Dermis microvascular lymphatic vessel endothelial cell (primary cell): ENCODE results near the gene MAD1L1. TPM values are rescaled to one million over a fixed set of nuclear protein-coding genes. Genes with fewer than 3 reads are reported as not detected.
"Not testable (repeated sequence)": the region's sequence is repeated elsewhere in the genome, so short reads cannot be mapped to it uniquely, and the experiment has no call there.

Experiments used
- DNase-seq, 2 donors: peaks; one replicate each; pipeline versions ENCODE4 v3.0.0 to v3.0.0-alpha.2; 2010; ENCODE audit warnings: low read depth in 2 of 2
- total RNA-seq: library from RNA; depleted of rRNA; stranded (reverse); fragments of >200 nt; gene quantifications from 2 replicates; pipeline ENCODE4 v1.2.1, GENCODE V29; 2014

The MAD1L1 gene
- total RNA-seq, 1 donor from 2014 or later = 41.1 TPM

DNA sequence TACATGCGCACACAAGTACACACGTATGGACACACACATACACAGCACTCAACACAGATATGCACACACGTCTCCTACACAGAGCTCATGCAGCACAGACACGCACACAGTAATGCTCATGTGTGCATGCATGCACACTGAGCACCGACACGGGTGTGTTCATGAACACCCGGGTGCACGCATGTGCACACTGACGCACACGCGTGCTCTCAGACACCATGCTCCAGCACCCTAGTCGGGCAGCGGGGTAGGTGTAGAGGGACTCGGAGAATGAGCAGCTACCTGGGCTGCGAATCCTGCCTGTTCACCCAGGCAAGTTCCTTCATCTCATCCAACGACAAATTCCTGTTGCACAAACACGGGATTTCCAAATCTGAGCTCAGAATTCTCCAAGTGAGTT is 184.7 kb downstream of the MAD1L1 start:
- no peak for DNase-seq

DNA sequence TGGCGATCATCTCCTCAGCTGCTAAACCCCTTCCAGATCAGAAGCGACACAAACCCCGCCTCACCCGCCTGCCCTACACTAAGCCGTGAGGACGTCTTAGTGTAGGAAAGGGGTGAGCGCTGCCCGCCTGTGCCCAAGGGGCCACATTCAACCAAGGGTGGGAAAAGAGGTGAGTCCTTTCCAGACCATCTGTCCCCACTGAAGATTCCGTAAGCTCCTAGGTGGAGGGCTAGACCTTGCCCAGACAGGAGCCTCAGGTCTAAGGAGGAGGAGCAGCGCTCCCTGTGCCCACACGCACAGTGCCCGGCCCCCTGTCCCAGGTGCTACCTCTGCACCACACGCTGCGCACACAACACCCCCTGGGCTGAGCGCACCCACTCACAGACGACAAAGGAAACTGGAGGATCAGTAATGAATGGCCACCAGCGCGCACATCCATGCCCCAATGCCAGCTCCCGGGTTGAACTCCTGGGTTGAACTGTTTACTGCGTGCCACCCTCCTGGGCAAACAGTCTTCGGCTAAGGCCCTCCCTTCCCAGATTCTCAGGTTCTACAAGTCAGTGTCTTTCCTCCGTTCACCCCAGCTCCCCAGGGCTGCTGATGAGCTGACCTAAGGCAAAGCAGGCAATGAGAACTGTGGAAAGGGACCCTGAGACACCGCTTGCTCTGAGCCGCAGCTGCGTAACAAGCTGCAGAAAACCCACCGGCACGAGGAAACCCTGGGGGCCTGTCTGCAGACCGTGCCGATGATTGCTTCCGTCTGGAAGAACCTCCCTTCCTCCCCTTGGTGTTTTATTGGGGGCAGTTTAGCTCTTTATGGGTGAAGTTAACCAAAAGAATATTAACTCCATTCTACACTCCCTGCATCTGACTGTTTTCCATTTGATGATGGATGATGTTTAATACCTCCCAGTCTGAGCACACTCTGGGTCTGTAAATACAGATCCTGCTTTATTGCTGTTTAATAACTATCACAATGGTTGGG is 185.9 kb downstream of the MAD1L1 start:
- DNase-seq = no peak

DNA sequence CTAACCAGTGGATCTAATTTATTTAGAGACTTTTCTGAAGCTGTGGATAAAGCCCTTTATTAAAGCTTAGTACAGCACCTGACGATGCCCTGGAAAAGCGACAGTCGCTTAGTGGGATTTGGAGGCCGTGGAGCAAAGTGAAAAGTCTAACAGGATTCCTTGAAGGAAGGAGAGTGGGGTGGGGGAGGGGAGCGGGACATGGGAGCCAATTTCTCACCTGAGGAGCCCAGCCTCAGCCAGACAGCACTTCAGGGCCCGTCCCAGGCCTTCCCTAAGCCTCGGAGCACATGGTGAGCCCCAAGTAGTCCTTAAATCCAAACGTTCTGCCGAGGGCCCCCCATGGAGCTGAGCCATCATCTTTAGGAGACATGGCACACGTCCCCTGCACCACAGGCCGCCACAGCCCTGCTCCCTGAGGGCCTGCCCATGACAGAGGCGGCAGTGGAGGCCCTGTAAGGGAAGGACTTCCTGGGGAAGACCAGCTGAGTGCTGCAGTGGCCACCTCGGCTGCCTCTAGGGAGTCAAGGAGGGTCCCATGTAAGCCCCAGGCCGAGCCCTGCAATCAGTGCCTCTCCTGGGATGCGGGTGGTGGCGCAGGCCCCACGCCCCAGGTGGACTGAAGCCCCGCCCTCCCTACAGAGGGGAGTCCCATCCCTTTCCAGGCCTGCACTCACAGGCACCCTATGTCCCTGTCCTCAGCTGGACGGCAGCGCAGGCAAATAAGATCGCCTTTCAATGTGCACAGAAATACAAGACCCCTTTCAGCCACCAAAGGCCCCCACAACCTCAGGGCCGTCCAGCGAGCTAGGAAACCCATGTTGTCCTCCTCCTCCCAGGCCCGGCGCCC is 187.0 kb downstream of the MAD1L1 start:
- DNase-seq = no peak

DNA sequence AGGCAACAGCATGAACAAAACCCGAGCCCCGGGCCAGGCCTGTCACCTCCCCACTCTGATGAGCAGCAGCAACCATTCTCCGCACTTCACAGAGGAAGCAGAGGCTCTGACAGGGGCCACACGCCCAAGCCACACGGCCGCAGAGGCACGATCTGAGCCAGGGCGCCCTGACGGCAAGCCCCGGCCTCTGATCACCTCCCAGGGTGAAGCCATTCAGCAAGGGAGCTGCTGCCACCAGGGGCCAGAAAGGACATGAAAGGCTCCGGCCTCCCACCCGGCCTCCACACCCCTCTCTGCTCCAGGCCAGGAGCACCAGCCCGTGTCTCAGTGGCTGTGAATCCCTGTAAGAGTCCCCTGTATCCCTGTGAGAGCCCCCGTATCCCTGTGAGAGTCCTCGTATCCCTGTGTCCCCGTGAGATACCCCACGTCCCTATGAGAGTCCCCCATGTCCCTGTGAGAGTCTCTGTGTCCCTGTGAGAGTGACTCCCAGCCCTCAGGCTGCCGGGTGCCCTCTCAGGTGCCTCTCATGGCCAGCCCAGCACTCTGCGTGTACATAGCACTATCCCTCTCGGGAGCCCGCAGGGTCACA is 187.8 kb downstream of the MAD1L1 start:
- no peak for DNase-seq

DNA sequence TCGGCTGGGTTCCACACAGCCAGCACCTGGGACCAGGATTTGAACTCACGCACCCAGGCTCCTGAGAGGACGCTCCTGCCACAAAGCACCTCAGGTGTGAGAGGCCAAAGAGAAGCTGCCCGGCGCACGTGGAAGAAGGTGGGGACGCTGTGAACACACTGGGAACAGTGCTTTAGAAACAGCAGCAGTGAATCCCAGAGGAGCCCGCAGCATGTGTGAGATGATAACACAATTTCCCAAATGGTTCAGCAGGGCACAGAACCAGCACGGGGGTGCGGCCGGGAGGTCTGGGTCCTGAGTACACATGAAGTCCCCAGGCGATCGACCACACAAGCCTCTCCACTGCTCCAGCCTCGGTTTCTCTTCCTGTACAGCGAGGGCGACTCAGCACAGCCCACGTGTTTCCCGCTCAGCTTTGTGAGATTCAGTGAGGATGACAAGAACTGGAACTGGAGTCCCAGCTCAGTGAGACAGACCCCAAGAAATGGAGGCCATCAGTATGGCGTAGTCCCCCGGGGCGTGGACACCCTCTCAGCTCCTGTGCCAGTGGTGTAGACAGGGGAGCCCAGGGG is 188.3 kb downstream of the MAD1L1 start:
- no peak for DNase-seq

DNA sequence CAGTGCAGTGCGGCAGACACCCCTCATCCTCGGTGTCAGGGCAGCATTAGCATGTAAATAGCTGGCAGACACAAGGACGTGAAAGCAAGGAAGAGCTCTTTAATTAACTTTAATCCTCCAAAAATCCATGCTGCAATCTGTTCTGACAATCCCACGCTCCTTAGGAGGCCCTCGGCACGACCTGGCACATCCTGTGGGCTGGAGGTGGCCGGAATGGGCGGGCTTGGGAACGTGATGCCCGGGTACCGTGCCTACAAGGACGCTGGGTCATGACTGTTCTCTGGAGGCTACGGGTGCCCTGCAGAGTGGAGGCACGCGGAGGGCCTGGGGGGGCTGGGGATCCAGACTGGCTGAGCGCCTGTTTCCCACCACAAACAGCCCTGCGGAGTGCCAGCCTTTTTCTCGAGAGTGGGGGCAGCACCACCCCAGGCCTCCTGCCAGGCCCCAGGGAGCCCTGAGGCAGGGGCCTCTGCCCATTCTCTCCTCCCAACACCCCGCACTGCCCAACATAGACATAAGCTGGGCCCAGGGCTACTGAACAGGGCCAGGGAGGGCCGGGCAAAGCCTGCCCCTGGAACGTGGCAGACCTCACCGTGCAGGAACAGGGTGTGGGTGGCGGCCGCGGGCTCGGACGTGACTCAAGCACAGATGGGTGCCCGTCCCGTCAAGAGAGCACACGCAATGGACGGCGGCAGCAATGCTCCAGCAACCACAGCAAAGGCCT is 189.3 kb downstream of the MAD1L1 start:
- DNase-seq = no peak

DNA sequence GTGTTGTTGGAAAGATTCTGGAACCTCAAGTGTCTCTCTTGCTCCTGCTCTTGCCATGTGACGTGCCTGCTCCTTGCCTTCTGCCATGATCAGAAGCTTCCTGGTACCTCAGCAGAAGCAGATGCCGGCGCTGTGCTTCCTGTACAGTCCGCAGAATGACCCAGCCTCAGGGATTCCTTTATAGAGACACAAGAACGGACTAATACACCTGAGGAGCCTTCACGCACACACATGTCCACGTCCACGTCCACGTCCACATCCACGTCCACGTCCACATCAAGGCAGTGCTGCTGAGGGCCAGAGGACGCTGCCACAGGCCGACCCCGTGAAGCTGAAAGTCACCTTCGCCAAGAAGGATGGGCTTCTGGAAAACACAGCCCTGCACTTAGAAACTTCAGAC is 190.1 kb downstream of the MAD1L1 start:
- DNase-seq = no peak

DNA sequence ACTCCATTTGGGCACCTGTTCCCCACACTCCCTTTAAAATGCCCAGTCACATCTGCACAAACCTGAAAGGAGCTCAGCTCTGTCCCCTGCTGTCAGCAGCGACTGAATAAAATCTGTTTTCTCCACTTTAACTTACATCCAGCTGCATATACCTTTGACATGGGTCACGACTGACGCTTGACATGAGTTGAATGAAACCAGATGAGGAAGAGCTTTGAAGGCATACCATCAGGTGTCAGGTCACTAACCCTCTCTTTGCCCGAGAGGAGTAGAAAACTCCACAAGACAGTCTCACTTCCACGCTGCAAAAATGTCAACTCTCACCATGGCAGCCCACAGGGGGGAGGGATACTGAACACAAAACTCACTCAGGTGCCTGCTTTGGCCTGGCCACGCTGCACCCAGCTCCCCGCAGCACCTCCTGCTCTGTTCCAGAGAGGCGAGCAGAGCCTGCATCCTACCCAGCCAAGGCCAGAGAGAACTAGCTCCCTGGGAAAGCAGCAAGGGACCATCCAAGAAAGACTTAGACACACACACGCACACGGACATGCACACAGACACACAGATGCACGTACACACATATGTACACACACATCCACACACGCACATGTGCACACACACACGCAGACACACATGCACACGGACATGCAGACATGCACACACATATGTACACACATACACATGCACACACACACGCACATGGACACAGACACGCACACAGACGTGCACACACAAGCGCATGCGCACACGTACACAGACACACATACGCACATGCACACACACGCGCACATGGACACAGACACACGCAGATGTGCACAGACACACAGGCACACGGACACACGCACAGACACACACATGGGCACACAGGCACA is 191.0 kb downstream of the MAD1L1 start:
- no peak for DNase-seq

DNA sequence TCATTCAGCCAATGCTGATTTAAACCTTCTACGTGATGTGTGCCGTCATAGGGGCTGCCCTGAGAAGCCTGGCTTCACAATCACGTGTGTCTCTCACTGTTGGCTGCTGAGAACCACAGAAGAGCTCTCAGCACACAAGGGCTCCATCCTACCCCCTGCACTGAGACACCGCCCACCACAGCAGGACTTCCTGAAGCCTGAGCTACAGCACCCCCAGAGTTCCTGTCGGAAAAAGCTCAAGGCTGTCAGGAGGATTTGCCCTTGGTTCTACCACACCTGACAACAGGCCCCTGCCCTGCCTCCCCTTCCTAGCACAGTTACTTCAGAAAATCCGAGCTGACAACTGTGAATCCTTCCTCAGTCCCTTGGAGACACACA is 191.9 kb downstream of the MAD1L1 start:
- no peak for DNase-seq

DNA sequence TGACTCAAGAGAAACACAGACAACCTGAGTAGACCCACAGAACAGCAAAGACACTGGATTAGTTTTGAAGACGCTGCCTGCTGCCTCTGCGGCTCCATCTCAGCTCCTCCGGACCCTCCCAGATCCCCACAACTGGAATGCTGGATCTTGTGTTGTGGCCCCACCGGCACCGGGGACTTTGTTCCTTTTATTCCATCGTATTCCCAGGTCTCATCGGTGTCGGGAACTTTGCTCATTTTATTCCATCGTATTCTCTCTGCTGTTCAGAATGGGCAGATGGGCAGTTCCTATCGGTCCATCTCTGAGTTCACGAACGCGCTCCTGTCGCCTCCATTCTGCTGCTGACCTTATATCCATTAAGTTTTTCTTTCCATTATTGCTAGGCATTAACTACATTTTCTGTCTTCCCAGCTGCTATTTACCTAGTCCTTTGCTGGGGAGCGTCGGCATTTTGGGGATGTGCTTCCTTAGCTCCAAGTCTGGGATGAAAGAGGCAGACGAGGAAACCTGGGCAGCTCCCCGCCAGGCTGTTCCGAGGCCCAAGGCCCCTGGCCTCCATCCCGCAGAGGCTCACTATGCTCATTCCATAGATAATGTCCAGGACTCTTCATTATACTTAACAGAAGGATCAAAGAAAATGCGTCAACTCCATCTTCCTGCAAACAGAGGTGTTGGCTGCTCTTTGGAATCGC is 192.4 kb downstream of the MAD1L1 start:
- DNase-seq = no peak

DNA sequence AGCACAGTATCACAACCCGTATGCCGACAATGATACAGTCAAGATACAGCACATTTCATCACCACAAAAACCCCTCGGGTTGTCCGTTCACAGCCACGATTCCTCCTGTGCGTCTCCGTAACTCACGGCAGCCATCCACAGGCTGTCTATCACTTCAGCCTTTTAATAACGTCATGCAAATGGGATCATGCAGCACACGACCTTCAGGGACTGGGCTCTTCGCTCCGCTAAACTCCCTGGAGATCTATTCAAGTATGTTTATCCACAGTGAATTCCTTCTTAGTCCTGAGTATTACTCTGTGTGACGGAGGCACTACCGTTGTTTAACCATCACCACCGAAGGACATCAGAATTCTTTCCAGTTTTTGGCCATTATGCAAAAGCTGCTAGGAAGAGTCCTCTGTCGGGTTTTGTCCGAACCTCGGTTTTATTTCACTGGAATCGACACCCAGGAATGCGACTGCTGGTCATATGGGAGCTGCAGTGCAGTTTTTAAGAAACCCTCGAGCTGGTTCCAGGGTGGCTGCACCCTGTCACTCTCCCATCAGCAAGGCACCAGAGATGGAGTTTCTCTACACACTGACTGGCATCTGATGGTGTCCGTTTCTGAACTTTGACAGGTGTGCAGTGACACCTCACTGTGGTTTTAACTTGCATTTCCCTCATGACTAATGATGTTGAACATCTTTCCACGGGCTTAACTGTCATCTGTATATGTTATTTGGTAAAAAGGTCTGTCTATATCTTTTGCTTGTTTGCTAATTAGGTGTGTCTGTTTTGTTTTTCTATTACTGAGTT is 193.6 kb downstream of the MAD1L1 start:
- no peak for DNase-seq

DNA sequence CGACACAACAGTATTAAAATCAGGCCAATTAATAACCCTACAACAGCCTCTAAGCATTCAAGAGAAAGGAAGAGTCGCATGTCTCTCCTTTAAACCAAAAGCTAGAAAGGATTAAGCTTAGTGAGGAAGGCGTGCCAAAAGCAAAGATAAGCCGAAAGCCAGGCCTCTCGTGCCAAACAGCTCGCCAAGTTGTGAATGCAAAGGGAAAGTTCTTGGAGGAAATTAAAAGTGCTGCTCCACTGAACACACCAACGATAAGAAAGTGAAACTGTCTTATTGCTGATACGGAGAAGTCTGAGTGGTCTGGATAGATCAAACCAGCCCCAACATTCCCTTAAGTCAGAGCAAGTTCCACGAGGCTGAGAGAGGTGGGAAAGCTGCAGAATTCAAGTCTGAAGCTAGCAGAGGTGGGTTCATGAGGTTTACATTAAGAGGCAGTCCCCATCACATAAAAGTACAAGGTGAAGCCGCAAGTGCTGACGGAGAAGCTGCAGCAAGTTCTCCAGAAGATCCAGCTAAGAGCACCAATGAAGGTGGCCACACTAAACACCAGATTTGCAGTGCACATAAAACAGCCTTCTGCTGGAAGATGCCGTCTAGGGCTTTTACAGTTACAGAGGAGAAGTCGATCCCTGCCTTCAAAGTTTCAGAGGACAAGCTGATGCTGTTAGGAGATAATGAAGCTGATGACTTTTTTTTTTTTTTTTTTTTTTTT is 194.8 kb downstream of the MAD1L1 start:
- no peak for DNase-seq

DNA sequence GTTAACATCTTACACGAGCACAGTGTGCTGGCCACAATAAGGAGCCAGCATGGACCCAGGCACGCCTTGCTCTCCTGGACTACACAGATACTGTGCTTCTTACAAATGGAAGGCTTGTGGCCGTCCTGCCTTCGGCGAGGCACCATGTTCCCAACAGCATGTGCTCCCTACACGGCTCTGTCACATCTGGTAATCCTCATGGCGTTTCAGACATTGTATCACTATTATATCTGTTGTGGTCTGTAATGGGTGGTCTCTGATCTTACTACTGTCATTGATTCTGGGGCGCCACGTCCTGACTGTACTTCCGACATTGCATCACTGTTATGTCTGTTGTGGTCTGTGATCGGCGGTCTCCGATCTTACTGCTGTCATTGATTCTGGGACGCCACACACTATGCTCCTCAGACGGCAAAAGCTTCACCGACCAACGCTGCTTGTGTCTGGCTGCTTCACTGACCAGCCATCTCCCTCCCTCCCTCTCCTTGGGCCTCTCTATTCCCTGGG is 195.4 kb downstream of the MAD1L1 start:
- DNase-seq = no peak

DNA sequence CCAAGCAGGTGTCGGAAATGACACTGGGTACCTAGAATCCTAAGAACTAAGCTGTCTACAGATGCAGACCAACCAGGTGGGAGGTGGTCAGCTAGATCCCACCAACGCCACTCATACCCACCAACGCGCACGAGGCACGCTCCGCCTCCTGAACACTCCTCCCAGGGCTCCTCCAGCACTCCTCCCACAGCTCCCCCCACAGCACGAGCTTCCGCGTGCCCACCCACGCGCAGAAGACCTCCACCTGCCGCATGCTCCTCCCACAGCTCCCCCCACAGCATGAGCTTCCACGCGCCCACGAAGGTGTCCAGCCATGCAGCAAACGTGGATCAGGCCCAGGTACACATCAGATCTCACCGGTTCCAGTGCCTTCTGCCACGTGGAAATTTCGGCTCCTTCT is 196.0 kb downstream of the MAD1L1 start:
- DNase-seq = no peak

DNA sequence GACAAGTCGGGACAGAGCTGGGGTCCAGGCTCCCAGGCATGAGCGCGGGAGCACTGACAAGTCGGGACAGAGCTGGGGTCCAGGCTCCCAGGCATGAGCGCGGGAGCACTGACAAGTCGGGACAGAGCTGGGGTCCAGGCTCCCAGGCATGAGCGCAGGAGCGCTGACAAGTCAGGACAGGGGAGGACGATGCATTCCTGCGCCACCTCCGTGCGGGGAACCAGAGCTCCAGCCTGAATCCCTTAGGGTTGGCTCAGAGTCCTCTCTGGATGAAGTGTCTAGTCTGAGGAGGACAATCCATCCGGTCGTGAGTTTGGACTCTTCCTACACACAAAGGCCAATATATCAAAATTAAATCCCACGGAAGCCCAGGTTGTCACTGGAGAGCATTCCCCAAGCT is 196.5 kb downstream of the MAD1L1 start:
- DNase-seq = not testable (repeated sequence)

DNA sequence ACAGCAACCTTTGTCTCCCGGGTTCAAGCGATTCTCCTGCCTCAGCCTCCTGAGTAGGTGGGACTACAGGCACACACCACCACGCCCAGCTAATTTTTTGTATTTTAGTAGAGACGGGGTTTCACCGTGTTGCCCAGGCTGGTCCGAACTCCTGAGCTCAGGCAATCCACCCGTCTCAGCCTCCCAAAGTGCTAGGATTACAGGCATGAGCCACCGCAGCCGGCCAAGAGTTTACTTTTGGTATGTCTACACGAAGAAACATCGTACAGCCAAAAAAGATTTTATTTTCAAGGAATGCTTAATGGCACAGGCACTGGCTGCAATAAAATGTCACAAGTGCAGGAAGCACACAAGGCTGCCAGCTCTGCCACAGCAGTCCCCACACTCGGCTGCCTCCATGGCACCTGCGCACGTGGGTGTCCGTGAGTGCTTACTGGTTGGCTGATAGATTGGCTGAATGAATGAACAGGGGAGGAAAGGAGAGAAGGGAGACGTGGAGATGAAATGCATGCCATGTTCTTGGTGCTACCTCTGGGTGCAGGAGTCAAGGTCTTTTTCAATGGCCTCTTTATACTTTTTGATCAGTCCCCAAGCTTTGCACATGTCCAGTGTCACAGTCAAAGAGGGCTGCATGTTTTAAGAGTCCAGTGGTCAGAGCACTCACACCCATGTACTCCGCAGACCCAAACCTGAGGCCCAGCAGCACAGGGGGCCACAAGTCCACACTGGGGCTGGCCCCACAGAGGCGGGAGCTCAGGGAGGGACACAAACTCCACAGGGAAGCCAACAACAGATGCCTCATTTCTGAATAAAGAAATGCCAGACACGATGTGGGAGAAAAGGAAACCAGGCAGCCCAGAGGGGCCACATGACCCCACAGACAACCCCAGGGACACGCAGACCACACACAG is 198.2 kb downstream of the MAD1L1 start:
- no peak for DNase-seq
